ENCODE results near the gene PBX1.

DNA sequence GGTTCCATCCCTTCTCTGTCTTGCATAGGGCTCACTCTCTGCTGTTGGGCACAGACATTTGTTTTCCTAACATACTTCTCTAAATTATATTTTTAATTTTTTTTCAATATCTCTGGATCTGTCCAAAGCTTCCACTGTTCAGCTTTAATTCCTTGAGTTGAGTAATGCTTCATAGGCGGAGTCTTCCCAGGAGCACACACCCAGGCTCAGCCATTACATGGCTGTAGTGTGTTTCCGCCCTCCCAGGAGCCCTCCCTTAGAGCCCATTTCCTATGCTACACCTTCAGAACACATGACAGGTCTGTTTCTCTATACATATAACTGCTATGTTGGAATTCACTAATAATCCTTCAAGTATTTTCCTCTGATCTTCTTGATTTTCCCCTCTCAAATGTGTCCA, 297.4 kb downstream of the PBX1 start:
- TF ChIP-seq, protein P1, sequence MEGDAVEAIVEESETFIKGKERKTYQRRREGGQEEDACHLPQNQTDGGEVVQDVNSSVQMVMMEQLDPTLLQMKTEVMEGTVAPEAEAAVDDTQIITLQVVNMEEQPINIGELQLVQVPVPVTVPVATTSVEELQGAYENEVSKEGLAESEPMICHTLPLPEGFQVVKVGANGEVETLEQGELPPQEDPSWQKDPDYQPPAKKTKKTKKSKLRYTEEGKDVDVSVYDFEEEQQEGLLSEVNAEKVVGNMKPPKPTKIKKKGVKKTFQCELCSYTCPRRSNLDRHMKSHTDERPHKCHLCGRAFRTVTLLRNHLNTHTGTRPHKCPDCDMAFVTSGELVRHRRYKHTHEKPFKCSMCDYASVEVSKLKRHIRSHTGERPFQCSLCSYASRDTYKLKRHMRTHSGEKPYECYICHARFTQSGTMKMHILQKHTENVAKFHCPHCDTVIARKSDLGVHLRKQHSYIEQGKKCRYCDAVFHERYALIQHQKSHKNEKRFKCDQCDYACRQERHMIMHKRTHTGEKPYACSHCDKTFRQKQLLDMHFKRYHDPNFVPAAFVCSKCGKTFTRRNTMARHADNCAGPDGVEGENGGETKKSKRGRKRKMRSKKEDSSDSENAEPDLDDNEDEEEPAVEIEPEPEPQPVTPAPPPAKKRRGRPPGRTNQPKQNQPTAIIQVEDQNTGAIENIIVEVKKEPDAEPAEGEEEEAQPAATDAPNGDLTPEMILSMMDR (IDR thresholded peaks at IDR 0.05; ENCODE audit: borderline replicate concordance, extremely low read depth, low read length, poor library complexity, severe bottlenecking): no peak
- TF ChIP-seq EZH2 (IDR thresholded peaks at IDR 0.05; ENCODE audit: borderline replicate concordance, low read depth, low read length, severe bottlenecking): no peak

All from DND-41 (cell line).